CD4-positive, alpha-beta T cell (primary cell): ENCODE results near the gene ABCG2. TPM values are rescaled to one million over a fixed set of nuclear protein-coding genes. Genes with fewer than 3 reads are reported as not detected.

ENCODE experiments used
- ATAC-seq: fragments of 200-7000 bp; cut with Tn5 transposase; one replicate; pipeline ENCODE4 v1.10.0; 2022; ENCODE audit warnings: mild to moderate bottlenecking; ENCODE audit not compliant: poor library complexity
- CTCF ChIA-PET: fragments of 350-600 bp; sonication (Branson Sonifier 250); formaldehyde crosslinking; loops from one replicate; lab custom pipeline; 2021; ENCODE audit warnings: antibody characterized with exemption, inconsistent platforms; lab: Charles Lee
- POLR2A ChIA-PET: fragments of 350-600 bp; sonication (Branson Sonifier 250); formaldehyde crosslinking; loops from one replicate; lab custom pipeline; 2021; ENCODE audit warnings: antibody characterized with exemption, inconsistent platforms; lab: Charles Lee
- DNase-seq, 14 experiments: peaks; one replicate each; pipeline ENCODE4 v3.0.0-alpha.2; 2013 to 2020; ENCODE audit warnings: mixed read lengths in 2 of 14
- H3K27ac ChIP-seq, 2 donors: one replicate each; pipeline versions ENCODE4 v1.5.1 to v1.7.0; 2013; ENCODE audit warnings: low read length in 2 of 2, low read depth in 1 of 2, mild to moderate bottlenecking in 1 of 2
- H3K27me3 ChIP-seq, 2 experiments: 1 replicate in 1 of 2; 2 replicates in 1 of 2; pipeline versions ENCODE4 v1.6.1 to v1.7.0; 2013; ENCODE audit warnings: low read length in 2 of 2, control low read depth in 1 of 2, mild to moderate bottlenecking in 1 of 2, moderate library complexity in 1 of 2; ENCODE audit not compliant: insufficient read depth in 2 of 2, control insufficient read depth in 1 of 2
- H3K36me3 ChIP-seq: one replicate; pipeline ENCODE4 v1.6.1; 2013; ENCODE audit warnings: low read length, control low read depth; ENCODE audit not compliant: insufficient read depth
- H3K4me1 ChIP-seq: one replicate; pipeline ENCODE4 v1.6.1; 2013; ENCODE audit warnings: low read length, control low read depth; ENCODE audit not compliant: insufficient read depth
- H3K4me3 ChIP-seq: one replicate; pipeline ENCODE4 v1.5.1; 2013; ENCODE audit warnings: mild to moderate bottlenecking, low read length, moderate library complexity
- H3K9me3 ChIP-seq, 2 experiments: 1 replicate in 1 of 2; 2 replicates in 1 of 2; pipeline versions ENCODE4 v1.6.1 to v1.7.0; 2013; ENCODE audit warnings: low read length in 2 of 2, mild to moderate bottlenecking in 2 of 2, control low read depth in 1 of 2, moderate library complexity in 1 of 2; ENCODE audit not compliant: control insufficient read depth in 1 of 2, insufficient read depth in 1 of 2
- H3K27ac Mint-ChIP-seq: one replicate; pipeline ENCODE4 v1.8.0; 2020; ENCODE audit warnings: mixed read lengths
- H3K27me3 Mint-ChIP-seq: one replicate; pipeline ENCODE4 v1.8.0; 2021; ENCODE audit warnings: mixed read lengths
- H3K36me3 Mint-ChIP-seq: one replicate; pipeline ENCODE4 v1.8.0; 2021; ENCODE audit warnings: low read depth, mixed read lengths
- H3K4me1 Mint-ChIP-seq: one replicate; pipeline ENCODE4 v1.8.0; 2021; ENCODE audit warnings: low read depth, mixed read lengths
- H3K4me3 Mint-ChIP-seq: one replicate; pipeline ENCODE4 v1.8.0; 2020; ENCODE audit warnings: mild to moderate bottlenecking, mixed read lengths
- H3K9me3 Mint-ChIP-seq: one replicate; pipeline ENCODE4 v1.8.0; 2020; ENCODE audit warnings: mixed read lengths
- intact Hi-C, 2 experiments: fragments of 100-400 bp; cut with DNase I in 1 of 2; cut with micrococcal nuclease in 1 of 2; formaldehyde crosslinking; loops; one replicate each; pipeline versions ENCODE4 v1.15.1 to v1.9.0; 2023 to 2025; cut with DNase I, micrococcal nuclease
- total RNA-seq, 174 experiments: library from RNA in 2 of 174; stranded (reverse) in 2 of 174; gene quantifications; one replicate each; pipeline ENCODE4 v1.2.3 and lab custom pipeline; 2021 to 2026
- TF ChIP-seq, protein P1 (sequence below): fragments of 200-600 bp; IDR thresholded peaks from one replicate; pipeline ENCODE4 v1.8.0; 2022; ENCODE audit warnings: antibody characterized with exemption, mild to moderate bottlenecking

ABCG2 gene
- total RNA-seq, 2 experiments from 2014 or later: not detected

GRCh38 chr4:88064410-88064809 lies 94.0 kb downstream of the ABCG2 start:
- H3K27me3 ChIP-seq: no peaks in the 10 kb centered on the region
- H3K4me3 ChIP-seq: no peak overlapping the region
- H3K4me1 ChIP-seq: no peaks in the 10 kb centered on the region
- DNase-seq: no peak
- H3K27ac ChIP-seq: no peak overlapping the region
- H3K27ac Mint-ChIP-seq: no peak overlapping the region
- ATAC-seq: no peak
- CTCF ChIA-PET: interaction anchor here (1.3 kb wide), 1 partner anchor 35 kb away, joined by 3 read pairs; no protein-coding TSS in a partner anchor
- H3K4me1 Mint-ChIP-seq: no peaks in the 10 kb centered on the region
- intact Hi-C loops: no loop called here
- H3K36me3 ChIP-seq: peaks cover 27% of the 10 kb centered on the region
- TF ChIP-seq, protein P1, sequence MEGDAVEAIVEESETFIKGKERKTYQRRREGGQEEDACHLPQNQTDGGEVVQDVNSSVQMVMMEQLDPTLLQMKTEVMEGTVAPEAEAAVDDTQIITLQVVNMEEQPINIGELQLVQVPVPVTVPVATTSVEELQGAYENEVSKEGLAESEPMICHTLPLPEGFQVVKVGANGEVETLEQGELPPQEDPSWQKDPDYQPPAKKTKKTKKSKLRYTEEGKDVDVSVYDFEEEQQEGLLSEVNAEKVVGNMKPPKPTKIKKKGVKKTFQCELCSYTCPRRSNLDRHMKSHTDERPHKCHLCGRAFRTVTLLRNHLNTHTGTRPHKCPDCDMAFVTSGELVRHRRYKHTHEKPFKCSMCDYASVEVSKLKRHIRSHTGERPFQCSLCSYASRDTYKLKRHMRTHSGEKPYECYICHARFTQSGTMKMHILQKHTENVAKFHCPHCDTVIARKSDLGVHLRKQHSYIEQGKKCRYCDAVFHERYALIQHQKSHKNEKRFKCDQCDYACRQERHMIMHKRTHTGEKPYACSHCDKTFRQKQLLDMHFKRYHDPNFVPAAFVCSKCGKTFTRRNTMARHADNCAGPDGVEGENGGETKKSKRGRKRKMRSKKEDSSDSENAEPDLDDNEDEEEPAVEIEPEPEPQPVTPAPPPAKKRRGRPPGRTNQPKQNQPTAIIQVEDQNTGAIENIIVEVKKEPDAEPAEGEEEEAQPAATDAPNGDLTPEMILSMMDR: no peak
- no peak overlapping the region for H3K4me3 Mint-ChIP-seq
- peaks cover 75% of the 10 kb centered on the region for H3K36me3 Mint-ChIP-seq
- no peaks in the 10 kb centered on the region for H3K27me3 Mint-ChIP-seq
- H3K9me3 ChIP-seq: peaks cover 0 to 5% of the 10 kb centered on the region in 2 experiments
- peaks cover 3% of the 10 kb centered on the region for H3K9me3 Mint-ChIP-seq
- POLR2A ChIA-PET: no interaction called here

DNA sequence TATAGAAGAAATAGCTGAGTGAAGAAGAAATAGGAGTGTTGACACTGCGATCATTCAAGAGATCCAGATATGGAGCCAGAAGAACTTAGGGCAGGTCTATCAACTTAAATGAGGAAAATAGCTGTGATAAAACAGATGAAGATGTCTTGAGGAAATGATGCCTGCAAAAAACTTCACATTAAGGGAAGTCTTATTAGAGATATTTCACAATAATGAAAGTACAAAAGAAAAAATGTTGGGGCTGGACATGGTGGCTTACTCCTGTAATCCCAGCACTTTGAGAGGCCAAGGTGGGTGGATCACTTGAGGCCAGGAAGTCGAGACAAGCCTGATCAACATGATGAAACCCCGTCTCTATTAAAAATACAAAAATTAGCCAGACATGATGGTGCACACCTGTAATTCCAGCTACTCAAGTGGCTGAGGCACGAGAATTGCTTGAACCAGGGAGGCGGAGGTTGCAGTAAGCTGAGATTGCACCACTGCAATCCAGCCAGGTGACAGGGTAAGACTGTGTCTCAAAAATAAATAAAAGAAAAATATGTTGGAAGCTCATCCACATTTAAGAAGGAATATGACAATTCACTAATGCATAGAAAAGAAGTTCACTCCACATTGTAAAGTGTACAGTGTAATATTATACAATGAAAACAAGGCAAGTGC lies 94.7 kb downstream of the ABCG2 start:
- POLR2A ChIA-PET: interaction anchor here (1.0 kb wide), 1 partner anchor 134 kb away, joined by 3 read pairs; no protein-coding TSS in a partner anchor
- H3K27ac Mint-ChIP-seq: no peak overlapping the region
- H3K9me3 Mint-ChIP-seq: peaks cover 3% of the 10 kb centered on the region
- Histone ChIP-seq H3K27me3 (no peaks in the 10 kb centered on the region), H3K27ac (no peak overlapping the region), H3K9me3 (peaks cover 0 to 5% of the 10 kb centered on the region in 2 experiments), H3K36me3 (peaks cover 27% of the 10 kb centered on the region), H3K4me1 (no peaks in the 10 kb centered on the region), H3K4me3 (no peak overlapping the region)
- TF ChIP-seq, protein P1: no peak
- CTCF ChIA-PET: interaction anchor here (1.3 kb wide), 1 partner anchor 35 kb away, joined by 3 read pairs; no protein-coding TSS in a partner anchor
- intact Hi-C loops: no loop called here
- H3K27me3 Mint-ChIP-seq: no peaks in the 10 kb centered on the region
- no peaks in the 10 kb centered on the region for H3K4me1 Mint-ChIP-seq
- ATAC-seq: no peak
- H3K36me3 Mint-ChIP-seq: peaks cover 73% of the 10 kb centered on the region
- no peak overlapping the region for H3K4me3 Mint-ChIP-seq
- no peak for DNase-seq

GRCh38 chr4:88062843-88063242 lies 95.6 kb downstream of the ABCG2 start:
- no peaks in the 10 kb centered on the region for H3K9me3 ChIP-seq
- CTCF ChIA-PET: no interaction called here
- H3K27ac ChIP-seq: no peak overlapping the region
- H3K4me1 Mint-ChIP-seq: no peaks in the 10 kb centered on the region
- ATAC-seq: no peak
- DNase-seq: no peak
- H3K36me3 Mint-ChIP-seq: peaks cover 67% of the 10 kb centered on the region
- no peaks in the 10 kb centered on the region for H3K27me3 ChIP-seq
- no peak overlapping the region for H3K4me3 ChIP-seq
- H3K9me3 Mint-ChIP-seq: no peaks in the 10 kb centered on the region
- no peak overlapping the region for H3K27ac Mint-ChIP-seq
- H3K4me1 ChIP-seq: no peaks in the 10 kb centered on the region
- POLR2A ChIA-PET: no interaction called here
- peaks cover 25% of the 10 kb centered on the region for H3K36me3 ChIP-seq
- TF ChIP-seq, protein P1: no peak
- H3K4me3 Mint-ChIP-seq: no peak overlapping the region
- H3K27me3 Mint-ChIP-seq: no peaks in the 10 kb centered on the region
- intact Hi-C loops: no loop called here
